Right lobe of liver (tissue), 6 donors: Measurements from ENCODE around the gene USP37. TPM values are rescaled to one million over a fixed set of nuclear protein-coding genes. Genes with fewer than 3 reads are reported as not detected.

Experiments used
- ATAC-seq, 4 donors: fragments of 200-7000 bp; cut with Tn5 transposase; one replicate each; pipeline ENCODE4 v1.9.1; 2020; ENCODE audit warnings: mild to moderate bottlenecking in 4 of 4, moderate library complexity in 4 of 4
- DNase-seq, 3 donors: peaks; one replicate each; pipeline ENCODE4 v3.0.0-alpha.2; 2020
- H3K27ac ChIP-seq, 3 donors: fragments of 200-600 bp; one replicate each; pipeline ENCODE4 v1.8.0; 2022
- H3K27me3 ChIP-seq, 2 donors: fragments of 200-600 bp; one replicate each; pipeline ENCODE4 v1.8.0; 2022
- H3K36me3 ChIP-seq, 4 donors: fragments of 200-600 bp; sonication (generic) in 1 of 4; one replicate each; pipeline versions ENCODE4 v1.5.1 to v1.8.0; 2017 to 2022; ENCODE audit warnings: control low read depth in 1 of 4
- H3K4me1 ChIP-seq, 4 donors: fragments of 200-600 bp; sonication (generic) in 1 of 4; one replicate each; pipeline versions ENCODE4 v1.5.1 to v1.8.0; 2017 to 2022; ENCODE audit warnings: control low read depth in 1 of 4
- H3K4me3 ChIP-seq, 3 donors: fragments of 200-600 bp; one replicate each; pipeline ENCODE4 v1.8.0; 2022
- H3K9me3 ChIP-seq, 4 donors: fragments of 200-600 bp; sonication (generic) in 1 of 4; one replicate each; pipeline versions ENCODE4 v1.5.1 to v1.8.0; 2017 to 2022; ENCODE audit warnings: control low read depth in 1 of 4
- POLR2A ChIP-seq: fragments of 450-650 bp; IDR thresholded peaks from one replicate; pipeline ENCODE4 v1.6.1; 2017; ENCODE audit warnings: antibody characterized with exemption, mild to moderate bottlenecking
- WGBS: methylation state at CpG from one replicate; pipeline ENCODE4 v1.1.6; 2018; ENCODE audit warnings: low coverage, low lambda C conversion rate; ENCODE audit not compliant: insufficient coverage; ENCODE audit errors: missing lambda C conversion rate; 5-methylcytosine and 5-hydroxymethylcytosine counted together
- intact Hi-C, 2 donors: fragments of 100-400 bp; cut with DNase I; formaldehyde crosslinking; loops; one replicate each; pipeline versions ENCODE4 v1.11.2 to v1.14.1; 2022
- total RNA-seq, 6 experiments: library from RNA; depleted of rRNA in 2 of 6; stranded (reverse); fragments of >200 nt in 2 of 6; fragmentation: NEBNext Ultra II Directional in 3 of 6; extraction: Animal tissue kit (Norgen Biotek cat#: 25700) in 3 of 6; gene quantifications; one replicate each; pipeline versions ENCODE4 v1.1.0 to v1.2.4, GENCODE V29; 2016 to 2023
- TF ChIP-seq, protein P1 (sequence below), 4 donors: fragments of 200-600 bp in 3 of 4; fragments of 450-650 bp in 1 of 4; IDR thresholded peaks; one replicate each; pipeline versions ENCODE4 v1.5.1 to v1.8.0; 2016 to 2022; ENCODE audit warnings: antibody characterized with exemption in 4 of 4, mild to moderate bottlenecking in 2 of 4
- donor health status: DM: no; HTN: yes; CAD: no.
- donor health status: DM: no; HTN: no; CAD: no.
- donor health status: DM: no; HTN: no; CAD: no.
- donor health status: DM: no; HTN: yes; CAD: no.
- donor health status: DM: no; HTN: yes; CAD: no.

USP37 gene
- total RNA-seq, 6 experiments from 2014 or later, result 4.8 to 8.9 (median 6.7) TPM

DNA sequence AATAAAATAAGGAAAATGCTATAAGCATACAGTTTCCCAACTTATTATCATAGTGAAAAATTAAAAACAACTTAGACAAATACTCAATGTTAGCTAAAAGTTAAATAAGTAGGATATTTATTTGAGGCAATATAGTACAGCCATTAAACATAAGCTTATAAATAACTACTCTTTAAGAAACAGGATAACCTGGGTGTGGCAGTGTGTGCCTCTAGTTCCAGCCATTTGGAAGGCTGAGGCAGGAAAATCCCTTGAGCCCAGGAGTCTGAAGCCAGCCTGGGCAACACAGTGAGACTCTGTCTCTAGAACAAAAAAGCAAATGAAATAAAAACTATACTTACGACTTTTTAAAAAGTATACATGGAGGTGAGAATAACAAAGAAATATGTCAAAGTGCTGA is 109.6 kb downstream of the USP37 start:
- Histone ChIP-seq H3K36me3 (peaks cover 0 to 32% (median 9%) of the 10 kb centered on the region in 4 donors), H3K27ac (no peak overlapping the region), H3K4me1 (no peaks in the 10 kb centered on the region), H3K27me3 (no peaks in the 10 kb centered on the region), H3K9me3 (no peaks in the 10 kb centered on the region), H3K4me3 (no peak overlapping the region)
- 80% methylated on average over 1 of the region's 1 CpG for WGBS
- ATAC-seq, result no peak
- DNase-seq, result no peak
- intact Hi-C loops, result no loop called here
- no peak for TF ChIP-seq POLR2A
- TF ChIP-seq, protein P1, sequence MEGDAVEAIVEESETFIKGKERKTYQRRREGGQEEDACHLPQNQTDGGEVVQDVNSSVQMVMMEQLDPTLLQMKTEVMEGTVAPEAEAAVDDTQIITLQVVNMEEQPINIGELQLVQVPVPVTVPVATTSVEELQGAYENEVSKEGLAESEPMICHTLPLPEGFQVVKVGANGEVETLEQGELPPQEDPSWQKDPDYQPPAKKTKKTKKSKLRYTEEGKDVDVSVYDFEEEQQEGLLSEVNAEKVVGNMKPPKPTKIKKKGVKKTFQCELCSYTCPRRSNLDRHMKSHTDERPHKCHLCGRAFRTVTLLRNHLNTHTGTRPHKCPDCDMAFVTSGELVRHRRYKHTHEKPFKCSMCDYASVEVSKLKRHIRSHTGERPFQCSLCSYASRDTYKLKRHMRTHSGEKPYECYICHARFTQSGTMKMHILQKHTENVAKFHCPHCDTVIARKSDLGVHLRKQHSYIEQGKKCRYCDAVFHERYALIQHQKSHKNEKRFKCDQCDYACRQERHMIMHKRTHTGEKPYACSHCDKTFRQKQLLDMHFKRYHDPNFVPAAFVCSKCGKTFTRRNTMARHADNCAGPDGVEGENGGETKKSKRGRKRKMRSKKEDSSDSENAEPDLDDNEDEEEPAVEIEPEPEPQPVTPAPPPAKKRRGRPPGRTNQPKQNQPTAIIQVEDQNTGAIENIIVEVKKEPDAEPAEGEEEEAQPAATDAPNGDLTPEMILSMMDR (IDR thresholded peaks at IDR 0.05), result no peak

DNA sequence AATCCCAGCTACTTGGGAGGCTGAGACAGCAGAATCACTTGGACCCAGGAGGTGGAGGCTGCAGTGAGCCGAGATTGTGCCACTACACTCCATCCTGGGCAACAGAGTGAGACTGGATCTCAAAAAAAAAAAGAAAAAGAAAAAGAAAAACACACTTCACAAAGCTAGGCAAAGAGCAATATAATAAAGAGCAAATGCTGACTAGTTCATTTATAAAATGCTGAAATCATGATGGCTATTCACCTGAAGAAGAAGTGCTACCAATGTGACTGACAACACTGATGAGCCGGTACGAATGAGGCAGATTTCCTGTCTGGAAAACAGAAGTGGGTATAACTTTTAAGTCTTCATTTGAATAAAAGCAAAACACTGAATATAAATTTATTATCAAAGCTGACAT is 111.3 kb downstream of the USP37 start:
- H3K27me3 ChIP-seq, result no peaks in the 10 kb centered on the region
- no peak for DNase-seq
- TF ChIP-seq POLR2A, result no peak
- TF ChIP-seq, protein P1 (IDR thresholded peaks at IDR 0.05), result no peak
- intact Hi-C loops, result no loop called here
- no peaks in the 10 kb centered on the region for H3K4me1 ChIP-seq
- peaks cover 0 to 32% (median 7%) of the 10 kb centered on the region in 4 donors for H3K36me3 ChIP-seq
- ATAC-seq, result no peak
- WGBS, result 94% methylated on average over 2 of the region's 3 CpGs
- H3K9me3 ChIP-seq, result no peaks in the 10 kb centered on the region
- H3K27ac ChIP-seq, result no peak overlapping the region
- H3K4me3 ChIP-seq, result no peak overlapping the region

DNA sequence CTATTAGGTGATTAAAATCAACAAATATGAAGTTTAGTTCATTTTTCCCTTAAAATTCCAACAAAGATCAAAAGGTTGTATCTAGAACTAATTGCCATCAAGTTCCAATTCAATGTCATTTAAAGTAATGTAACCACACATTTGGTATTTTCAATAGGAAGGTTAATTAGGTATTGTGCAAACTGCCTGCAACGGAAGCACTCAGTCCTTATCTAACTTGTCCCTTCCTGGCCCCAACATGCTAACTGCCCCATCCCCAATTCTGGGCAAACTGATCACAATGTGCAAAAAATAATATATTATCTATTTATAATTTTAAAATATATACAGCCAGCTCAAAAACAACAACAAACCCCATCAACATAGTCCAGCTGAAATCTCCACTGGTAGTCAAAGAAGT is 116.1 kb downstream of the USP37 start:
- no peak overlapping the region for H3K4me3 ChIP-seq
- WGBS, result 42% methylated on average over 1 of the region's 1 CpG
- intact Hi-C loops, result no loop called here
- H3K9me3 ChIP-seq, result no peaks in the 10 kb centered on the region
- peaks cover 0 to 9% (median 3%) of the 10 kb centered on the region in 4 donors for H3K4me1 ChIP-seq
- TF ChIP-seq, protein P1 (IDR thresholded peaks at IDR 0.05), result no peak
- no peak for TF ChIP-seq POLR2A
- H3K27ac ChIP-seq, result no peak overlapping the region
- DNase-seq (no peak), ATAC-seq (no peak)
- peaks cover 0 to 42% (median 12%) of the 10 kb centered on the region in 4 donors for H3K36me3 ChIP-seq
- H3K27me3 ChIP-seq, result no peaks in the 10 kb centered on the region

DNA sequence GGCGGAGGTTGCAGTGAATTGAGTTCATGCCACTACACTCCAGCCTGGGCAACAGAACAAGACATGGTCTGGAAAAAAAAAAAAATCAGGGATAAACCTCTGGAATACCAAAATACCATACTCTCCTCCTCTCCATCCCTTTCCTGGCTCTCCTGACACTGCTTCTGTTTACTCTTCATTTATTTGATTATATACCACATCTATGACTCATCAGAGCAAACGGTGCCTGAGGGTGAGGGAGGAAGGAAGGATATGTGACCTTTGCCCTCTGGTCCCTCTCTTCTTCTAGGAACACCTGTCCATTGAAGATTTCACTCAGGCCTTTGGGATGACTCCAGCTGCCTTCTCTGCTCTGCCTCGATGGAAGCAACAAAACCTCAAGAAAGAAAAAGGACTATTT is 119.2 kb downstream of the USP37 start:
- peaks cover 0 to 32% (median 9%) of the 10 kb centered on the region in 4 donors for H3K4me1 ChIP-seq
- H3K27ac ChIP-seq, result no peak overlapping the region
- no peak overlapping the region for H3K4me3 ChIP-seq
- DNase-seq (no peak), ATAC-seq (peak; percentile 16 to 77 (median 46))
- no peaks in the 10 kb centered on the region for H3K9me3 ChIP-seq
- peaks cover 0 to 27% (median 5%) of the 10 kb centered on the region in 4 donors for H3K36me3 ChIP-seq
- H3K27me3 ChIP-seq, result no peaks in the 10 kb centered on the region
- WGBS, result 40% methylated on average over 2 of the region's 3 CpGs
- TF ChIP-seq, protein P1 (IDR thresholded peaks at IDR 0.05), result no peak
- no peak for TF ChIP-seq POLR2A
- intact Hi-C loops, result no loop called here

DNA sequence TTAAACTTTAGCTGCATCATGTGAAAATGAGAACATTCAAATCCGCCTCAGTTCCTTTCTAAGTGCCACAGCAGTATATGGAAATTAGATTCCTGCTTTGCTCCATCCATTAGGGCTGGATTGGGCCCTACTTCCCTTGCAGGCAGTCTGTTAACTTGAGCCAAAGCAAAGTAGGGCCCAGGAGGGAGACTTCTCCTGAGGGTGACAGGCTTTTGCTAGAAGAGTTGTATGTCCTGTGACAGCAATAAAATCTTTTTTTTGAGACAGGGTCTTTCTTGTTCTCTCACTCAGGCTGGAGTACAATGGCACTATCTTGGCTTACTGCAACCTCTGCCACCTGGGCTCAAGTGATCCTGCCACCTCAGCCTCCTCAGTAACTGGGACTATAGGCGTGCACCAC is 121.1 kb downstream of the USP37 start:
- no CpG with 5 or more reads among the region's 2 CpGs for WGBS
- peaks cover 0 to 23% (median 5%) of the 10 kb centered on the region in 4 donors for H3K36me3 ChIP-seq
- no peak overlapping the region for H3K27ac ChIP-seq

More for the DNA sequence above, 121.1 kb downstream of the USP37 start:
- TF ChIP-seq POLR2A, result no peak
- TF ChIP-seq, protein P1 (IDR thresholded peaks at IDR 0.05), result no peak
- Histone ChIP-seq H3K4me1 (peaks cover 0 to 36% (median 9%) of the 10 kb centered on the region in 4 donors), H3K9me3 (no peaks in the 10 kb centered on the region), H3K27me3 (no peaks in the 10 kb centered on the region), H3K4me3 (no peak overlapping the region)
- ATAC-seq (no peak), DNase-seq (peak in 1 of 3 donors; percentile 17)
- intact Hi-C loops, result no loop called here
